ENCODE measurements around the gene UST. TPM values are rescaled to one million over a fixed set of nuclear protein-coding genes. Genes with fewer than 3 reads are reported as not detected.
"Not testable (repeated sequence)": the region's sequence is repeated elsewhere in the genome, so short reads cannot be mapped to it uniquely, and the experiment has no call there.

Gene UST
- total RNA-seq, 2 donors from 2014 or later = 4.3 to 5.3 TPM

- TF ChIP-seq, protein P1, sequence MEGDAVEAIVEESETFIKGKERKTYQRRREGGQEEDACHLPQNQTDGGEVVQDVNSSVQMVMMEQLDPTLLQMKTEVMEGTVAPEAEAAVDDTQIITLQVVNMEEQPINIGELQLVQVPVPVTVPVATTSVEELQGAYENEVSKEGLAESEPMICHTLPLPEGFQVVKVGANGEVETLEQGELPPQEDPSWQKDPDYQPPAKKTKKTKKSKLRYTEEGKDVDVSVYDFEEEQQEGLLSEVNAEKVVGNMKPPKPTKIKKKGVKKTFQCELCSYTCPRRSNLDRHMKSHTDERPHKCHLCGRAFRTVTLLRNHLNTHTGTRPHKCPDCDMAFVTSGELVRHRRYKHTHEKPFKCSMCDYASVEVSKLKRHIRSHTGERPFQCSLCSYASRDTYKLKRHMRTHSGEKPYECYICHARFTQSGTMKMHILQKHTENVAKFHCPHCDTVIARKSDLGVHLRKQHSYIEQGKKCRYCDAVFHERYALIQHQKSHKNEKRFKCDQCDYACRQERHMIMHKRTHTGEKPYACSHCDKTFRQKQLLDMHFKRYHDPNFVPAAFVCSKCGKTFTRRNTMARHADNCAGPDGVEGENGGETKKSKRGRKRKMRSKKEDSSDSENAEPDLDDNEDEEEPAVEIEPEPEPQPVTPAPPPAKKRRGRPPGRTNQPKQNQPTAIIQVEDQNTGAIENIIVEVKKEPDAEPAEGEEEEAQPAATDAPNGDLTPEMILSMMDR (IDR thresholded peaks at IDR 0.05) = no peak
- Histone ChIP-seq H3K4me1 (peaks cover 0 to 12% of the 10 kb centered on the region in 2 donors), H3K9me3 (peaks cover 0 to 21% of the 10 kb centered on the region in 2 donors), H3K27me3 (no peaks in the 10 kb centered on the region), H3K27ac (no peak overlapping the region), H3K4me3 (no peak overlapping the region), H3K36me3 (no peaks in the 10 kb centered on the region)
- no peak for DNase-seq (ENCODE audit: low spot score)
Measured at GRCh38 chr6:149003560-149003959, 256.7 kb downstream of the UST start.

- Histone ChIP-seq H3K27ac (no peak overlapping the region), H3K4me3 (no peak overlapping the region), H3K4me1 (peaks cover 0 to 6% of the 10 kb centered on the region in 2 donors), H3K27me3 (no peaks in the 10 kb centered on the region), H3K9me3 (peaks cover 0 to 21% of the 10 kb centered on the region in 2 donors), H3K36me3 (no peaks in the 10 kb centered on the region)
- TF ChIP-seq, protein P1 (IDR thresholded peaks at IDR 0.05) = no peak
- no peak for DNase-seq (ENCODE audit: low spot score)
Measured at GRCh38 chr6:149004664-149005063, 257.8 kb downstream of the UST start.

DNA sequence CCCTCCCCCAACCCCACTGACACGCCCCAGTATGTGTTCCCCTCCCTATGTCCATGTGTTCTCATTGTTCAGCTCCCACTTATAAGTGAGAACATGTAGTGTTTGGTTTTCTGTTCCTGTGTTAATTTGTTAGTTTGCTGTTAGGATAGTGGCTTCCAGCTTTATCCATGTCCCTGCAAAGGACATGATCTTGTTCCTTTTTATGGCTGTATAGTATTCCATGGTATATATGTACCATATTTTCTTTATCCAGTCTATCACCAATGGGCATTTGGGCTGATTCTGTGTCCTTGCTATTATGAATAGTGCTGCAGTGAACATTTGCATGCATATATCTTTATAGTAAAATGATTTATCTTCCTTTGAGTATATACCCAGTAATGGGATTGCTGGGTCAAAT, 259.4 kb downstream of the UST start:
- not testable (repeated sequence) for DNase-seq (ENCODE audit: low spot score); H3K27me3 ChIP-seq; H3K4me3 ChIP-seq; H3K4me1 ChIP-seq; H3K36me3 ChIP-seq; H3K27ac ChIP-seq
- H3K9me3 ChIP-seq = peaks cover 0 to 14% of the 10 kb centered on the region in 2 donors

DNA sequence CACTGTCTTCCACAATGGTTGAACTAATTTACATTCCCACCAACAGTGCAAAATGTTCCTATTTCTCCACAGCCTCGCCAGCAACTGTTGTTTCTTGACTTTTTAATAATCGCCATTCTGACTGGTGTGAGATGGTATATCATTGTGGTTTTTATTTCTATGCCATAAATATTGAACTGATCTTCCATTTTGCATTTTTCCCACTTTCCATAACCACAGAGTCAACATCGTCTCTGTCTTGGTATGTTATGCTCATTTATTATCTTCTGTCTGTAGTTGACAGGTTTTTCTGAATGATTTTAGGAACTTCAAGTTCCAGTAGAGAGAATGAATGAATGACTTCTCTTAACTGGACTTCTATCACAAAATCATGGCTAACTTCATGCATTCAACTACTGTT, 259.8 kb downstream of the UST start:
- Histone ChIP-seq H3K4me1 (no peaks in the 10 kb centered on the region), H3K36me3 (no peaks in the 10 kb centered on the region), H3K9me3 (peaks cover 0 to 9% of the 10 kb centered on the region in 2 donors), H3K4me3 (no peak overlapping the region), H3K27ac (no peak overlapping the region), H3K27me3 (no peaks in the 10 kb centered on the region)
- DNase-seq (ENCODE audit: low spot score) = no peak
- TF ChIP-seq, protein P1 (IDR thresholded peaks at IDR 0.05) = no peak

GRCh38 chr6:149007846-149008245, 261.0 kb downstream of the UST start:
- no peak overlapping the region for H3K4me3 ChIP-seq
- no peaks in the 10 kb centered on the region for H3K27me3 ChIP-seq
- DNase-seq (ENCODE audit: low spot score) = no peak
- TF ChIP-seq, protein P1 (IDR thresholded peaks at IDR 0.05) = no peak
- no peak overlapping the region for H3K27ac ChIP-seq
- H3K36me3 ChIP-seq = no peaks in the 10 kb centered on the region
- peaks cover 0 to 5% of the 10 kb centered on the region in 2 donors for H3K9me3 ChIP-seq
- H3K4me1 ChIP-seq = no peaks in the 10 kb centered on the region

- no peaks in the 10 kb centered on the region for H3K4me1 ChIP-seq
- DNase-seq (ENCODE audit: low spot score) = no peak
- no peak overlapping the region for H3K4me3 ChIP-seq
- H3K27ac ChIP-seq = no peak overlapping the region
- TF ChIP-seq, protein P1 (IDR thresholded peaks at IDR 0.05) = no peak
- no peaks in the 10 kb centered on the region for H3K36me3 ChIP-seq
- H3K27me3 ChIP-seq = no peaks in the 10 kb centered on the region
- H3K9me3 ChIP-seq = peaks cover 0 to 5% of the 10 kb centered on the region in 2 donors
Measured at GRCh38 chr6:149008741-149009140, 261.9 kb downstream of the UST start.
